K562 (cell line): ENCODE results near the gene CALCOCO2. TPM values are rescaled to one million over a fixed set of nuclear protein-coding genes. Genes with fewer than 3 reads are reported as not detected.

Experiments
- ATAC-seq: fragments of 200-7000 bp; cut with Tn5 transposase; 3 replicates; pipeline ENCODE4 v1.9.1; 2020; ENCODE audit warnings: moderate library complexity
- BruUV-seq: library from RNA; stranded (reverse); fragments of 400-500 nt; replicated peaks from 2 replicates; lab custom pipeline; 2021; lab: Mats Ljungman, UMichigan
- CTCF ChIA-PET: fragments of 300-600 bp; formaldehyde crosslinking; extraction: SDS; loops from one replicate; lab custom pipeline; 2021; ENCODE audit warnings: low intra/inter-chr PET ratio; lab: Yijun Ruan, JAX
- POLR2A ChIA-PET: fragments of 300-600, 350-650 bp; sonication (Branson Sonifier 250); formaldehyde crosslinking; extraction: SDS; loops from one replicate; lab custom pipeline; 2021; ENCODE audit warnings: antibody characterized with exemption, inconsistent platforms; lab: Yijun Ruan, JAX
- DNase-seq, 4 experiments: peaks; one replicate each; pipeline versions ENCODE4 v3.0.0 to v3.0.0-alpha.2; 2011 to 2018; ENCODE audit warnings: low spot score in 3 of 4, mixed read lengths in 3 of 4; ENCODE audit errors: extremely low read depth in 1 of 4
- FAIRE-seq: peaks from 2 replicates; lab custom pipeline; 2011; peaks lifted over from hg19 to GRCh38; lab: Jason Lieb, UNC
- H2AFZ ChIP-seq: 2 replicates; pipeline ENCODE4 v1.6.0; 2011; ENCODE audit warnings: low read depth, low read length, control low read depth, inconsistent platforms
- H3K27ac ChIP-seq: fragments of 200-600 bp; 3 replicates; pipeline ENCODE4 v1.8.0; 2011; ENCODE audit warnings: low read depth, mild to moderate bottlenecking, control low read depth, inconsistent platforms, low read length, moderate library complexity, mixed read lengths; ENCODE audit errors: extremely low read depth
- H3K27me3 ChIP-seq, 2 experiments: fragments of 300-600 bp in 1 of 2; 2 replicates in 1 of 2; 3 replicates in 1 of 2; pipeline versions ENCODE4 v1.6.0 to v1.8.0; 2011; ENCODE audit warnings: inconsistent platforms in 2 of 2, low read length in 2 of 2, mild to moderate bottlenecking in 1 of 2, mixed read lengths in 1 of 2, moderate library complexity in 1 of 2; ENCODE audit not compliant: control insufficient read depth in 2 of 2, insufficient read depth in 2 of 2
- H3K36me3 ChIP-seq: fragments of 300-600 bp; 3 replicates; pipeline ENCODE4 v1.8.0; 2011; ENCODE audit warnings: mild to moderate bottlenecking, low read length, inconsistent platforms; ENCODE audit not compliant: control insufficient read depth, insufficient read depth
- H3K4me1 ChIP-seq, 2 experiments: fragments of 200-600 bp in 1 of 2; replicated peaks in 1 of 2; 2 replicates in 1 of 2; 3 replicates in 1 of 2; pipeline versions ENCODE4 v1.5.1 to v1.8.0; 2011; ENCODE audit warnings: inconsistent platforms in 2 of 2, low read length in 2 of 2, mild to moderate bottlenecking in 1 of 2, mixed read lengths in 1 of 2, moderate library complexity in 1 of 2; ENCODE audit not compliant: control insufficient read depth in 2 of 2, insufficient read depth in 2 of 2
- H3K4me2 ChIP-seq: 2 replicates; pipeline ENCODE4 v1.6.1; 2011; ENCODE audit warnings: low read length, control low read depth, inconsistent platforms, mixed read lengths; ENCODE audit not compliant: insufficient read depth
- H3K4me3 ChIP-seq: fragments of 200-600 bp; sonication (generic), shearing (Covaris generic); 2 replicates; pipeline ENCODE4 v1.5.1; 2016; ENCODE audit warnings: control low read depth, inconsistent platforms
- H3K79me2 ChIP-seq: fragments of 200-600 bp; 3 replicates; pipeline ENCODE4 v1.8.0; 2011; ENCODE audit warnings: low read length, inconsistent platforms; ENCODE audit not compliant: control insufficient read depth, insufficient read depth
- H3K9ac ChIP-seq, 2 experiments: 2 replicates each; pipeline versions ENCODE4 v1.6.0 to v1.6.1; 2011; ENCODE audit warnings: low read depth in 2 of 2, low read length in 2 of 2, control low read depth in 1 of 2, inconsistent platforms in 1 of 2, mild to moderate bottlenecking in 1 of 2, mixed read lengths in 1 of 2; ENCODE audit not compliant: insufficient read depth in 1 of 2
- H3K9me1 ChIP-seq: one replicate; pipeline ENCODE4 v1.6.0; 2011; ENCODE audit warnings: inconsistent platforms, mild to moderate bottlenecking, low read length, moderate library complexity; ENCODE audit not compliant: control insufficient read depth, insufficient read depth
- H3K9me3 ChIP-seq: replicated peaks from 2 replicates; pipeline ENCODE4 v1.5.1; 2011; ENCODE audit warnings: low read depth, low read length, inconsistent platforms; ENCODE audit not compliant: control insufficient read depth, insufficient read depth
- H4K20me1 ChIP-seq: replicated peaks from 2 replicates; pipeline ENCODE4 v1.6.1; 2011; ENCODE audit warnings: low read length, inconsistent platforms, mixed read lengths; ENCODE audit not compliant: control insufficient read depth, insufficient read depth
- FUS ChIP-seq: fragments of 200-400 bp; formaldehyde crosslinking; optimal IDR thresholded peaks from 2 replicates; pipeline ENCODE3; 2017; ENCODE audit warnings: low read depth, low read length
- ILF3 ChIP-seq: fragments of 450-650 bp; IDR thresholded peaks from 2 replicates; pipeline ENCODE4 v1.6.1; 2018; ENCODE audit warnings: antibody characterized with exemption, mild to moderate bottlenecking, moderate library complexity, borderline replicate concordance
- JUND ChIP-seq, 2 experiments: IDR thresholded peaks; 2 replicates in 1 of 2; 3 replicates in 1 of 2; pipeline ENCODE4 v1.6.1; 2011; ENCODE audit warnings: borderline replicate concordance in 2 of 2, low read depth in 2 of 2, low read length in 2 of 2, improper control_type of control experiment in 1 of 2, missing biosample characterization in 1 of 2, missing genetic modification characterization in 1 of 2, missing genetic modification reagents in 1 of 2
- KLF1 ChIP-seq: fragments of 450-650 bp; IDR thresholded peaks from 2 replicates; pipeline ENCODE4 v1.6.1; 2016; ENCODE audit warnings: missing genetic modification characterization, missing compliant biosample characterization
- PYGO2 ChIP-seq: fragments of 450-650 bp; IDR thresholded peaks from 2 replicates; pipeline ENCODE4 v1.6.1; 2016; ENCODE audit warnings: mild to moderate bottlenecking, missing genetic modification characterization, moderate library complexity, missing compliant biosample characterization
- SNRNP70 ChIP-seq: fragments of 200-400 bp; formaldehyde crosslinking; optimal IDR thresholded peaks from 2 replicates; pipeline ENCODE3; 2017; ENCODE audit warnings: low read depth, low read length
- SRSF3 ChIP-seq: fragments of 200-400 bp; formaldehyde crosslinking; IDR thresholded peaks from 2 replicates; pipeline ENCODE4 v1.6.1; 2016; ENCODE audit warnings: mild to moderate bottlenecking, low read length, moderate library complexity; ENCODE audit not compliant: insufficient read depth
- TCF7L2 ChIP-seq: fragments of 150-350 bp; IDR thresholded peaks from 2 replicates; pipeline ENCODE4 v1.6.1; 2016; ENCODE audit warnings: low read depth, mild to moderate bottlenecking, low read length, moderate library complexity
- TSC22D4 ChIP-seq: fragments of 450-650 bp; IDR thresholded peaks from 2 replicates; pipeline ENCODE4 v1.6.1; 2016; ENCODE audit warnings: missing genetic modification characterization, missing biosample characterization, control low read depth
- WGBS: fragments of 100-300 bp; shearing (Covaris generic); methylation state at CpG from one replicate; pipeline ENCODE4 v1.1.6; 2016; ENCODE audit warnings: low coverage, mixed read lengths; ENCODE audit not compliant: insufficient coverage; ENCODE audit errors: missing lambda C conversion rate; 5-methylcytosine and 5-hydroxymethylcytosine counted together
- in situ Hi-C: fragments of 300-500 bp; cut with MboI; formaldehyde crosslinking; loops from 4 replicates; pipeline ENCODE4 v1.15.0; 2018; ENCODE audit warnings: inconsistent platforms, mixed read lengths
- intact Hi-C: fragments of 100-400 bp; cut with micrococcal nuclease; formaldehyde crosslinking; loops from 2 replicates; pipeline ENCODE4 v1.14.2; 2022
- polyA plus RNA-seq, 8 experiments: library from polyadenylated mRNA; depleted of rRNA in 4 of 8; stranded (reverse) in 5 of 8; unstranded in 3 of 8; fragments of >200 nt; fragmentation: Nextera tagmentation in 2 of 8; fragmentation: Illumina TruSeq in 1 of 8; extraction: Ambion mirVana in 2 of 8; extraction: Trizol in 1 of 8; gene quantifications; 2 replicates each; pipeline versions ENCODE4 v1.2.1 to v1.2.3, GENCODE V29; 2011 to 2014; ENCODE audit warnings: inconsistent platforms in 1 of 8, missing spikeins in 1 of 8
- total RNA-seq, 7 experiments: library from RNA; depleted of rRNA in 6 of 7; stranded (reverse); fragments of >200 nt in 6 of 7; fragmentation: Illumina TruSeq in 2 of 7; extraction: Trizol in 2 of 7; gene quantifications; 2 replicates each; pipeline versions ENCODE4 v1.2.1 to v1.2.3, GENCODE V29; 2011 to 2021; ENCODE audit warnings: low replicate concordance in 1 of 7
- TF ChIP-seq, protein P1 (sequence below): sonication (generic); formaldehyde crosslinking; IDR thresholded peaks from 2 replicates; pipeline ENCODE4 v1.8.1; 2023; ENCODE audit warnings: mild to moderate bottlenecking, missing genetic modification reagents
- TF ChIP-seq, protein P2 (sequence below), 3 experiments: IDR thresholded peaks in 2 of 3; conservative IDR thresholded peaks in 1 of 3; 2 replicates each; pipeline ENCODE4 v1.5.1; 2011 to 2012; ENCODE audit warnings: low read length in 3 of 3, mild to moderate bottlenecking in 3 of 3, control low read depth in 2 of 3, improper control_type of control experiment in 1 of 3, inconsistent platforms in 1 of 3, low read depth in 1 of 3, mixed read lengths in 1 of 3, moderate library complexity in 1 of 3; ENCODE audit not compliant: insufficient read depth in 2 of 3

The CALCOCO2 gene
- total and polyA plus RNA-seq, 9 of the 15 experiments (the other 6 are each of a cell fraction or from before 2014, with no cell fraction given): 24.1 to 87.3 (median 67.5) TPM

DNA sequence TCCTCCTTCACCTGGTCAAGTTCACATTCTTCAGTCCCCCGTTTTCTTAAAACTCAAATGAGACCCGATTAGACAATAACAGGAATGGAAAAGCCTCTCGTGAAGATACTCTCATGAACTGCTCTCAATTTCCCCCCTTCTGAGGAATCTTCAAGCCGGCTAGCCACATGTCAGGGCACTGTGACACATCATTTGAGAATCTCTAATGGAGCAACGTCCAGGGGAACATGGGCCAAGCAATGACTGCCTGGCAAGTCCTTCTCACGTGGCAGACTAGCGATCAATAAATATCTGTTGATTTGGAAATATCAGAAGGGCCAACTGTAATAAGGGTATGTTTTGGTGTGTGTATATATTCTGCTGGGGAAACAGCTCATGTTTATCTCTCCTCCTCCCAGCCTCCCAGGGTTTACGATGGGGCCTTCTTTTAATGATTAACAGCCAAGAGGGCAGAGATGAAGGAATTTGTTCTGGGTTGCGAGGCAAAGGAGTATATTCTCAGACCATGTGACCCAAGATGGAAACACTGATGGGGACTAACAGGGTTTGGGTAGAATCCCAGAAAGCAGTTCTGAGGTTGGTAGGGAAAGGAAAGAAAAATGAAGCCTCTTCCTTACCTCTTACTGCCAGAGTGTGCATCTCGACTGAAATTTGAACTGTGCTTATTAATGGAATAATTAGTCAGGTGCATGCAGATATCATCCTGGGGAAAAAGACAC is 35.2 kb upstream of the CALCOCO2 start:
- H2AFZ ChIP-seq: no peak overlapping the region
- H3K79me2 ChIP-seq: no peaks in the 10 kb centered on the region
- no TSS peak for BruUV-seq
- WGBS: 3% methylated on average over 10 of the region's 10 CpGs
- no peak overlapping the region for H3K27ac ChIP-seq
- ATAC-seq: no peak
- intact Hi-C loops: no loop called here
- H3K4me2 ChIP-seq: no peak overlapping the region
- H3K9me3 ChIP-seq: no peaks in the 10 kb centered on the region
- no peaks in the 10 kb centered on the region for H3K36me3 ChIP-seq
- CTCF ChIA-PET: no interaction called here
- in situ Hi-C loops: no loop called here
- no peak for DNase-seq
- H3K4me3 ChIP-seq: no peak overlapping the region
- no peaks in the 10 kb centered on the region for H3K9me1 ChIP-seq
- H3K9ac ChIP-seq: no peak overlapping the region
- peaks cover 54 to 77% of the 10 kb centered on the region in 2 experiments for H3K27me3 ChIP-seq
- no peak for FAIRE-seq
- TF ChIP-seq TCF7L2: no peak
- TF ChIP-seq, protein P1, sequence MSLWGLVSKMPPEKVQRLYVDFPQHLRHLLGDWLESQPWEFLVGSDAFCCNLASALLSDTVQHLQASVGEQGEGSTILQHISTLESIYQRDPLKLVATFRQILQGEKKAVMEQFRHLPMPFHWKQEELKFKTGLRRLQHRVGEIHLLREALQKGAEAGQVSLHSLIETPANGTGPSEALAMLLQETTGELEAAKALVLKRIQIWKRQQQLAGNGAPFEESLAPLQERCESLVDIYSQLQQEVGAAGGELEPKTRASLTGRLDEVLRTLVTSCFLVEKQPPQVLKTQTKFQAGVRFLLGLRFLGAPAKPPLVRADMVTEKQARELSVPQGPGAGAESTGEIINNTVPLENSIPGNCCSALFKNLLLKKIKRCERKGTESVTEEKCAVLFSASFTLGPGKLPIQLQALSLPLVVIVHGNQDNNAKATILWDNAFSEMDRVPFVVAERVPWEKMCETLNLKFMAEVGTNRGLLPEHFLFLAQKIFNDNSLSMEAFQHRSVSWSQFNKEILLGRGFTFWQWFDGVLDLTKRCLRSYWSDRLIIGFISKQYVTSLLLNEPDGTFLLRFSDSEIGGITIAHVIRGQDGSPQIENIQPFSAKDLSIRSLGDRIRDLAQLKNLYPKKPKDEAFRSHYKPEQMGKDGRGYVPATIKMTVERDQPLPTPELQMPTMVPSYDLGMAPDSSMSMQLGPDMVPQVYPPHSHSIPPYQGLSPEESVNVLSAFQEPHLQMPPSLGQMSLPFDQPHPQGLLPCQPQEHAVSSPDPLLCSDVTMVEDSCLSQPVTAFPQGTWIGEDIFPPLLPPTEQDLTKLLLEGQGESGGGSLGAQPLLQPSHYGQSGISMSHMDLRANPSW (CRISPR knock-in tag): no peak
- TF ChIP-seq, protein P2, sequence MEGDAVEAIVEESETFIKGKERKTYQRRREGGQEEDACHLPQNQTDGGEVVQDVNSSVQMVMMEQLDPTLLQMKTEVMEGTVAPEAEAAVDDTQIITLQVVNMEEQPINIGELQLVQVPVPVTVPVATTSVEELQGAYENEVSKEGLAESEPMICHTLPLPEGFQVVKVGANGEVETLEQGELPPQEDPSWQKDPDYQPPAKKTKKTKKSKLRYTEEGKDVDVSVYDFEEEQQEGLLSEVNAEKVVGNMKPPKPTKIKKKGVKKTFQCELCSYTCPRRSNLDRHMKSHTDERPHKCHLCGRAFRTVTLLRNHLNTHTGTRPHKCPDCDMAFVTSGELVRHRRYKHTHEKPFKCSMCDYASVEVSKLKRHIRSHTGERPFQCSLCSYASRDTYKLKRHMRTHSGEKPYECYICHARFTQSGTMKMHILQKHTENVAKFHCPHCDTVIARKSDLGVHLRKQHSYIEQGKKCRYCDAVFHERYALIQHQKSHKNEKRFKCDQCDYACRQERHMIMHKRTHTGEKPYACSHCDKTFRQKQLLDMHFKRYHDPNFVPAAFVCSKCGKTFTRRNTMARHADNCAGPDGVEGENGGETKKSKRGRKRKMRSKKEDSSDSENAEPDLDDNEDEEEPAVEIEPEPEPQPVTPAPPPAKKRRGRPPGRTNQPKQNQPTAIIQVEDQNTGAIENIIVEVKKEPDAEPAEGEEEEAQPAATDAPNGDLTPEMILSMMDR (IDR thresholded peaks at IDR 0.05 in 2 of 3, conservative IDR thresholded peaks at IDR 0.05 in 1 of 3; ENCODE audit: insufficient read depth in 2 of 3, low read depth in 1 of 3, low read length in 3 of 3): no peak
- no peak for TF ChIP-seq SNRNP70
- no peak for TF ChIP-seq SRSF3
- no peak for TF ChIP-seq KLF1 (tag)
- no peak for TF ChIP-seq ILF3
- TF ChIP-seq PYGO2 (tag): no peak
- TF ChIP-seq TSC22D4 (tag): no peak
- TF ChIP-seq FUS: no peak
- no peak for TF ChIP-seq JUND (IDR thresholded peaks at IDR 0.05; ENCODE audit: borderline replicate concordance, low read depth, low read length)
- TF ChIP-seq JUND (tag; IDR thresholded peaks at IDR 0.05; ENCODE audit: borderline replicate concordance, low read depth, low read length): no peak
- H4K20me1 ChIP-seq: peaks cover 7% of the 10 kb centered on the region; the same call in 1 of the 2 replicates
- POLR2A ChIA-PET: interaction anchor here (0.7 kb wide), 2 partner anchors 45 to 902 kb away, joined by 3 read pairs; no protein-coding TSS in a partner anchor
- peaks cover 0 to 3% of the 10 kb centered on the region in 2 experiments; a peak in 2 of 5 replicates for H3K4me1 ChIP-seq
